ENCODE results near the gene PRIMPOL. TPM values are rescaled to one million over a fixed set of nuclear protein-coding genes. Genes with fewer than 3 reads are reported as not detected.
A peak's percentile ranks its signal among the peaks of the same experiment; 100 is the strongest.
"Not testable (repeated sequence)": the region's sequence is repeated elsewhere in the genome, so short reads cannot be mapped to it uniquely, and the experiment has no call there.

PRIMPOL gene
- total RNA-seq, 1 donor from 2014 or later: 12.3 TPM

DNA sequence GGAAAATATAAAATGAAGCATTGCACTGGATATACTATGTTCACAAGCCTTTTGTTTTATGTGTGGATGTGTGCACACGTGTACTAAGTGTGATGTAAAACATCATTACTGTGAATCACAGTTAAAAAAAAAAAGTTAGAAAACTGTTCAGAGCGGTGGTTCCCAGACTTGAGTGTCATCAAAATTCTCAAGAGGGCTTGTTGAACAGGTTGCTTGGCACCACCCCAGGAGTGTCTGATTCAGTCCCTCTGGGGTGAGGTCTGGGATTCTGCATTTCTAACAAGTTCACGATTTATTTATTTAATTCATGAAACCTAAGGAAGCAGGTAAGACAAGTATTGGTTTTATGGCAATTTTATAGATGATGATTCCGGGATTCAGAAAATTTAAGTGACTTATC is 82.6 kb downstream of the PRIMPOL start:
- peaks cover 5% of the 10 kb centered on the region for H3K4me1 Mint-ChIP-seq (ENCODE audit: unreplicated experiment)
- H3K4me3 Mint-ChIP-seq (ENCODE audit: unreplicated experiment): peak overlapping the region; percentile 96
- no peaks in the 10 kb centered on the region for H3K27me3 Mint-ChIP-seq (ENCODE audit: unreplicated experiment)
- H3K9me3 Mint-ChIP-seq (ENCODE audit: unreplicated experiment): no peaks in the 10 kb centered on the region
- no peak overlapping the region for H3K27ac Mint-ChIP-seq (ENCODE audit: unreplicated experiment)
- no peak for DNase-seq (ENCODE audit: low spot score)
- TF ChIP-seq, protein P1, sequence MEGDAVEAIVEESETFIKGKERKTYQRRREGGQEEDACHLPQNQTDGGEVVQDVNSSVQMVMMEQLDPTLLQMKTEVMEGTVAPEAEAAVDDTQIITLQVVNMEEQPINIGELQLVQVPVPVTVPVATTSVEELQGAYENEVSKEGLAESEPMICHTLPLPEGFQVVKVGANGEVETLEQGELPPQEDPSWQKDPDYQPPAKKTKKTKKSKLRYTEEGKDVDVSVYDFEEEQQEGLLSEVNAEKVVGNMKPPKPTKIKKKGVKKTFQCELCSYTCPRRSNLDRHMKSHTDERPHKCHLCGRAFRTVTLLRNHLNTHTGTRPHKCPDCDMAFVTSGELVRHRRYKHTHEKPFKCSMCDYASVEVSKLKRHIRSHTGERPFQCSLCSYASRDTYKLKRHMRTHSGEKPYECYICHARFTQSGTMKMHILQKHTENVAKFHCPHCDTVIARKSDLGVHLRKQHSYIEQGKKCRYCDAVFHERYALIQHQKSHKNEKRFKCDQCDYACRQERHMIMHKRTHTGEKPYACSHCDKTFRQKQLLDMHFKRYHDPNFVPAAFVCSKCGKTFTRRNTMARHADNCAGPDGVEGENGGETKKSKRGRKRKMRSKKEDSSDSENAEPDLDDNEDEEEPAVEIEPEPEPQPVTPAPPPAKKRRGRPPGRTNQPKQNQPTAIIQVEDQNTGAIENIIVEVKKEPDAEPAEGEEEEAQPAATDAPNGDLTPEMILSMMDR (IDR thresholded peaks at IDR 0.05; ENCODE audit: unreplicated experiment): no peak
- no peaks in the 10 kb centered on the region for H3K36me3 Mint-ChIP-seq (ENCODE audit: low read depth, unreplicated experiment)

DNA sequence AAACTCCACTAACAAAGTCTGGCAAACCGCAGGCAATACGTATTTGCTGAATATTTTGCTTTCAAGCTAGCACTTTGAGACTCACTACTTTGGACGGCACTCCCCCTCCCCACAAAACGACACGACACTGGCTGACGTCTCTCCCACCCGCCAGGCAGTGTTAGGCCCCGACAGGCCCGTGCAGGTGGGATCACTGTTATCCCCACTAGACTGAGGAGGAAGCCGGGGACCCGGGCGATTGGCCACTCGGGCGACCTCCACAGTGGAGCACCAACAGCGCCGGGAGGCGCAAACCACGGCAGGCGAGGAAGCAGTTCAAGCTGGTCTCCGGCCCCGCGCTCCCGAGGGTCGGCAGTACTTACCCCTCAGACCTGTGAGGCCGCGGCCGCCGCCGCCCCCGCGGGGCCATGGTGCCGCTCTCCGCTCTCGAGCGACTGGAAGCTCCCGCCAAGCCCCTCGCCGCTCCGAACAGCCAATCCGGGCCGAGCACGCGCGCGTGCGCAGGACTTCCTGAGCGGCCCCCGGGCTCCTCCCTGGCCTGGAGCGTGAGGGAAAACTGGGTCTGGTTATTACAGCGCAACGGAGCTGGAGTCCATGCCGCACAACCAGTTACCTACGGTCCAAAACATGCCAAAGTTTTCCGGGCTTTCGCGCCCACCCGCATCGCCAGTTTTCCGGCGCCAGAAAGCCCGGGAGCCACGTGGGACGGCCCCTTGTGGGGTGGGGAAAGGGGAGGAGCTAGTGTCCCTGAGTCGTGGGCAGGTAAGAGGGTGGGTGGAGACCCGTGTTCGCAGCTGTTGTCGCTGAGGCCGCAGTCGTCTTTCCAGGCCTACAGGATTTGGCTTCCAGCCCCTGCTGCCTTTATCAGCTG is 84.4 kb downstream of the PRIMPOL start, which contains the start of gene CENPU:
Gene CENPU, minus strand, starts transcription at position 443 of the 871 bp plus-strand sequence. Its CDS starts 34 bp downstream, at position 409.
- TF ChIP-seq, protein P1 (IDR thresholded peaks at IDR 0.05; ENCODE audit: unreplicated experiment): no peak
- peak within 1 kb of the TSS; percentile 96 for H3K4me3 Mint-ChIP-seq (ENCODE audit: unreplicated experiment)
- H3K27me3 Mint-ChIP-seq (ENCODE audit: unreplicated experiment): no peaks in the 10 kb centered on the region
- H3K36me3 Mint-ChIP-seq (ENCODE audit: low read depth, unreplicated experiment): no peaks in the 10 kb centered on the region
- H3K4me1 Mint-ChIP-seq (ENCODE audit: unreplicated experiment): peaks cover 5% of the 10 kb centered on the region
- H3K9me3 Mint-ChIP-seq (ENCODE audit: unreplicated experiment): no peaks in the 10 kb centered on the region
- no peak within 1 kb of the TSS for H3K27ac Mint-ChIP-seq (ENCODE audit: unreplicated experiment)
- peak; percentile 99 for DNase-seq (ENCODE audit: low spot score)

DNA sequence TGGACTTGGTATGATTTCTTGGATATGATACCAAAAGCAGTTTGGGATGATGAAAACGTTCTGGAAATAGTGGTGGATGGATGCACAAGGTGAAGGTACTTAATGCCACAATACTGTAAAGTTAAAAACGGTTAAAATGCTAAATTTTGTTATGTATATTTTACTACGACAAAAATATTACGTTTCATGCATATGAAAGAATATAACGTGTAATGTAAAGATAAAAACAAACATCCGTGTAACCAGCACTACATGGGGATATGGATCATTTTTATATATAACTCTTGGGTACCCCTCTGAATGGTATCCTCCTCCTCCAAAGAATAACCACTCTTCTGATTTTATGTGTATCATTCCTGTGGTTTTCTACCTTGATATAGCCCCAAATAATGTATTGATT is 85.2 kb downstream of the PRIMPOL start:
- Mint-ChIP-seq H3K27me3 (ENCODE audit: unreplicated experiment) (no peaks in the 10 kb centered on the region), H3K4me1 (ENCODE audit: unreplicated experiment) (peaks cover 5% of the 10 kb centered on the region), H3K9me3 (ENCODE audit: unreplicated experiment) (peaks cover 3% of the 10 kb centered on the region), H3K27ac (ENCODE audit: unreplicated experiment) (no peak overlapping the region), H3K4me3 (ENCODE audit: unreplicated experiment) (peak overlapping the region; percentile 73), H3K36me3 (ENCODE audit: low read depth, unreplicated experiment) (no peaks in the 10 kb centered on the region)
- TF ChIP-seq, protein P1 (IDR thresholded peaks at IDR 0.05; ENCODE audit: unreplicated experiment): no peak
- no peak for DNase-seq (ENCODE audit: low spot score)

DNA sequence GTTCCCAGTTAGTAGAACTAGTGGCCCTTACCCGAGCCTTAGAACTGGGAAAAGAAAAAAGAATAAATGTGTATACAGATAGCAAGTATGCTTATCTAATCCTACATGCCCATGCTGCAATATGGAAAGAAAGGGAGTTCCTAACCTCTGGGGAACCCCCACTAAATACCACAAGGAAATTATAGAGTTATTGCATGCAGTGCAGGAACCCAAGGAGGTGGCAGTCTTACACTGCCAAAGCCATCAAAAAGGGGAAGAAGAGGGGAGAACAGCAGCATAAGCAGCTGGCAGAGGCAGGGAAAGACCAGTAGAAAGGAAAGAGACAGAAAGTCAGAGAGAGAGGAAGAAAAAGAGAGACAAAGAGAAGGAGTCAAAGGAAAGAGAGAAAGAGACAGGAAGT is 90.0 kb downstream of the PRIMPOL start:
- H3K27me3 Mint-ChIP-seq (ENCODE audit: unreplicated experiment); H3K27ac Mint-ChIP-seq (ENCODE audit: unreplicated experiment); H3K9me3 Mint-ChIP-seq (ENCODE audit: unreplicated experiment); DNase-seq (ENCODE audit: low spot score); H3K36me3 Mint-ChIP-seq (ENCODE audit: low read depth, unreplicated experiment); H3K4me3 Mint-ChIP-seq (ENCODE audit: unreplicated experiment); H3K4me1 Mint-ChIP-seq (ENCODE audit: unreplicated experiment): not testable (repeated sequence)

DNA sequence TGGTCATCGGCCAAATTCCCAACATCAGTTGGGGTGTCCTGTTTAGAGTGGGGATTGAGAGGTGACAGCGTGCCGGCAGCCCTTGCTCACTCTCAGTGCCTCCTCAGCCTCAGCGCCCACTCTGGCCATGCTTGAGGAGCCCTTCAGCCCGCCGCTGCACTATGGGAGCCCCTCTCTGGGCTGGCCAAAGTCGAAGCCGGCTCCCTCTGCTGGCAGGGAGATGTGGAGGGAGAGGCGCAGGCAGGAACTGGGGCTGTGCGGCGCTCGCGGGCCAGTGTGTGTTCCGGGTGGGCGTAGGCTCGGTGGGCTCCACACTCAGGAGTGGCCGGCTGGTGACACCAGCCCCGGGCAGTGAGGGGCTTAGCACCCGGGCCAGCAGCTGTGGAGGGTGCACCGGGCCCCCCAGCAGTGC is 91.4 kb downstream of the PRIMPOL start:
- no peak for DNase-seq (ENCODE audit: low spot score)
- Mint-ChIP-seq H3K4me3 (ENCODE audit: unreplicated experiment) (no peak overlapping the region), H3K27ac (ENCODE audit: unreplicated experiment) (no peak overlapping the region), H3K9me3 (ENCODE audit: unreplicated experiment) (peaks cover 5% of the 10 kb centered on the region), H3K27me3 (ENCODE audit: unreplicated experiment) (peaks cover 3% of the 10 kb centered on the region), H3K4me1 (ENCODE audit: unreplicated experiment) (peaks cover 3% of the 10 kb centered on the region), H3K36me3 (ENCODE audit: low read depth, unreplicated experiment) (peaks cover 3% of the 10 kb centered on the region)
- TF ChIP-seq, protein P1 (IDR thresholded peaks at IDR 0.05; ENCODE audit: unreplicated experiment): no peak

DNA sequence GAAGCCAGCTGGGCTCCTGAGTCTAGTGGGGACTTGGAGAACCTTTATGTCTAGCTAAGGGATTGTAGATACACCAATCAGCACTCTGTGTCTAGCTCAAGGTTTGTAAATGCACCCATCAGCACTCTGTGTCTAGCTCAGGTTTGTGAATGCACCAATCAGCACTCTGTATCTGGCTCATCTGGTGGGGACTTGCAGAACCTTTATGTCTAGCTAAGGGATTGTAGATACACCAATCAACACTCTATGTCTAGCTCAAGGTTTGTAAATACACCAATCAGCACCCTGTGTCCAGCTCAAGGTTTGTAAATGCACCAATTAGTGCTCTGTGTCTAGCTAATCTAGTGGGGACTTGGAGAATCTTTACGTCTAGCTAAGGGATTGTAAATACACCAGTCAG is 92.1 kb downstream of the PRIMPOL start:
- H3K27ac Mint-ChIP-seq (ENCODE audit: unreplicated experiment); H3K36me3 Mint-ChIP-seq (ENCODE audit: low read depth, unreplicated experiment); H3K9me3 Mint-ChIP-seq (ENCODE audit: unreplicated experiment); H3K27me3 Mint-ChIP-seq (ENCODE audit: unreplicated experiment); DNase-seq (ENCODE audit: low spot score); H3K4me1 Mint-ChIP-seq (ENCODE audit: unreplicated experiment); H3K4me3 Mint-ChIP-seq (ENCODE audit: unreplicated experiment): not testable (repeated sequence)

Data from endothelial cell (in vitro differentiated cells).